Amniotic epithelial cell (primary cell): ENCODE results near the gene EHD1.
A peak's percentile ranks its signal among the peaks of the same experiment; 100 is the strongest.
"Not testable (repeated sequence)": the region's sequence is repeated elsewhere in the genome, so short reads cannot be mapped to it uniquely, and the experiment has no call there.

Experiments used
- DNase-seq: peaks from one replicate; pipeline ENCODE4 v3.0.0-alpha.2; 2010; ENCODE audit warnings: low read depth

The EHD1 gene

GRCh38 chr11:64826578-64827450, 51.6 kb downstream of the EHD1 start:
- DNase-seq = no peak

DNA sequence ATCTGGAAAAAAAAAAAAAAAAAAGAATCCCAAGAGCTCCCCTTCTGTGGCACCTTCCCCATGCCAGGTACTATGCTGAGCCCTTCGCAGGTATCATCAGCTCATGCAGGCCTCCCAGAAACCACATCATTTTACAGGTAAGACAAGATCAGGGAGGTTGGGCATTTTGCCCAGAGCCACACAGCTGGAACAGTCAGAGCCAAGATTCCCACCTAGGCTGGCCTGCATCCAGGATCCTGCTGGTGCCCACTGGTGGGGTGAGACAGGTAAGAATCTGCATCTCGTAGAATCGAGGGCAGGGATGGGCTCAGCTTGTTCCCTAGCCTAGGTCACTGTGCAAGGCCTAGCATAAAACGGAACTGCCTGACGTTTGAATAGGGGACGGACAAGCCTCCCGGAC, 52.4 kb downstream of the EHD1 start:
- DNase-seq = no peak

DNA sequence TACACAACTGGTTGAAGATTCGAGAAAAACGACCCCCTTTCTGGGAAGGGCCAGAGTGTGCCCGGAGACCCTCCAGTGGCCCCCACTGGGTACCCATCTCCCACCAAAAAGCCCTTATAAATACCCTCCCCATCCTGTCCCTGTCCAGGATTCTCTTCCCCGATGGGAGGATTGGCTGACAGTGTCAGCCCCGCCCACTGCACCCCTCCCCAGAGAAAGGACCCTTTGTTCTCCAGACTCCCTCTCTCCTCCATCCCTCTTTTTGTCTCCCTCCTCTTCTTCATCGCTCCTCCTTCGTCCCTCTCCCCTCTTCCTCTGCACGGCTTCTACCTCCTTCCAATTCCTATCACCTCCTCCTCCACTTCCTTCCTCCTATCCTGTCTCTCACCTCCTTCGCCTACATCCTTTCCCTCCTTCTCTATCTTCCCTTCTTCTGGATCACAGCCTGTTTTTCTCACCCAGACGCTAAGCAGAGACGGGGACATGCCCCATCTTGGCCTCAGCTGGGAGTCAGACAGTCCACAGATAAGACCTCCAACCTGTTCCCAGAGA, 54.8 kb downstream of the EHD1 start:
- DNase-seq = no peak

DNA sequence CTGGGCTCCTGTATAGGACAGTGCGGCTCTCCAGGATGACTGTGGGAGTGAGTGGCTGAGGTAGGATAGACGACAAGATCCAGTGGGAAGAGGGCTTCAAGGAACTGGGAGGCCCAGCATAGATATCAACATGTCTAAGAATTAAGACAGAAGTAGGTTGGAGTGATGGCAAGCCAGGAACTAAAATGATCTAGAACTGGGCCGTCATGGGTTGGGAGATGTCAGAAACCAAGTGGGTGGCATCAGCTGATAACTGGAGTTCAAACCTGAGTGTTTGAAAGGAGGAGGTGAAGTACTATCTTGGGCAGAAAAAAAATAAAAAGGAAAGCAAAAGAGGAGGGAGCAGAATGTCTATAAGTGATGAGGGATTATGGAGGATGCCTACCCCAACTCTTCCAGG, 60.9 kb downstream of the EHD1 start:
- DNase-seq = no peak

GRCh38 chr11:64815433-64815832, 63.0 kb downstream of the EHD1 start:
- not testable (repeated sequence) for DNase-seq

- no peak for DNase-seq
Observed at GRCh38 chr11:64814712-64815187, 63.7 kb downstream of the EHD1 start.

GRCh38 chr11:64813826-64814225, 64.6 kb downstream of the EHD1 start:
- DNase-seq = no peak

DNA sequence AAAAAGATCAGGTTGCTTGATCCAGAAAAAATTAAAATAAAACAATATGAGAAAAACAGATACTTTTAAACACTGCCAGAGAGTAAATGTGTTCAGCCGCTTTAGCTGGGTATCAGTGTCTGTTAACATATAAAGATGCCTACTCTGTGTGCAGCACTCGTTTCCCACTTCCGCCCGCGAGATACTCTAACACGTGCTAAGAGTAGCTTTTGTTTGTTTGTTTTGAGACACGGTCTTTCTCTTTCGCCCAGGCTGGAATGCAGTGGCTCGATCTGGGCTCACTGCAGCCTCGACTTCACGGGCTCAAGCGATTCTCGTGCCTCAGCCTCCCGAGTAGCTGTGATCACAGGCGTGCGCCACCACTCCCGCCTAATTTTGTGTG, 67.5 kb downstream of the EHD1 start:
- DNase-seq = no peak

- DNase-seq = peak; percentile 95
Observed at GRCh38 chr11:64810271-64810890, 68.0 kb downstream of the EHD1 start, which contains the start of gene MEN1. Gene MEN1 (minus strand): TSS chr11:64810551. CDS start chr11:64810109, 442 bp downstream.

DNA sequence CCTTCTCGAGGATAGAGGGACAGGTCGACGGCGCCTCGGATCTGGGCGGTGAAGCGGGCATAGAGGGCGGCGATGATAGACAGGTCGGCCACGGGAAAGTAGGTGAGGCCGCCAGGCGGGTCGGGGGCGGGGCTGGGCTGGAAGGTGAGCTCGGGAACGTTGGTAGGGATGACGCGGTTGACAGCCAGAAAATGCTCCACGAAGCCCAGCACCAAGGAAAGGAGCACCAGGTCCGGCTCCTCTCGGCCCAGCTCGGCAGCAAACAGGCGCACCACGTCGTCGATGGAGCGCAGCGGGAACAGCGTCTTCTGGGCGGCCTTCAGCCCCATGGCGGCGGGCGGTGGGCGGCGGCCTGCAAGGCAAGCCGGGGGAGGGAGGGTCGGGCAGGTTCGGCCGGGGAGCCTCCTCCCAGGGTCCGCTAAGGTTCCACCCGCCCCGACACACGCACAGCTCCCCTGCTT, 68.6 kb downstream of the EHD1 start:
- no peak for DNase-seq

GRCh38 chr11:64805481-64805880, 72.9 kb downstream of the EHD1 start:
- no peak for DNase-seq

- DNase-seq = no peak
Observed at GRCh38 chr11:64804346-64805210, 73.8 kb downstream of the EHD1 start.

DNA sequence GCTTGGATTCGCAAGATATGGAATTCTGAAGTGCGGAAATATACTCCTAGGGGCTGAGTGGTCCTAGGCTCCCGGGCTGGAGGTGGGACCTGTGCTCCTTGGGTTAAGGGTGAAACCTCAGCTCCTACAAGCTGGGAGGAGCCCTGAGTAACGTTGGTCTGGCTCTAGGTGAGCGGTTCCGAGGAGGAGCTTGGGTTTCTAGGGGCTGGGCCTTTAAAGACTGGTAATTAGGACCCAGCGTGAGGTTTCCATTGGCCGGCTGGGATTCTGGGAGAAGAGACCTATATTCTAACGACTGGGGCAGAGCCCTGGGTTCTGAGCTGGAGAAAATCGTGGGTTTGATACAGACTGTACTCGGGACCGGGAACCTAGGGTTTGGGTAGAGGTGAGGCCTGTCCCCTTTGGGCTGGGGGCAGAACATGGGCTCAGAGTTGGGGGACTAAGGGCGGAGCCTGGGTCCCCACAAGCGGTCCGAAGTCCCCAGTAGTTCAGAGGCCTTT, 74.5 kb downstream of the EHD1 start:
- no peak for DNase-seq

DNA sequence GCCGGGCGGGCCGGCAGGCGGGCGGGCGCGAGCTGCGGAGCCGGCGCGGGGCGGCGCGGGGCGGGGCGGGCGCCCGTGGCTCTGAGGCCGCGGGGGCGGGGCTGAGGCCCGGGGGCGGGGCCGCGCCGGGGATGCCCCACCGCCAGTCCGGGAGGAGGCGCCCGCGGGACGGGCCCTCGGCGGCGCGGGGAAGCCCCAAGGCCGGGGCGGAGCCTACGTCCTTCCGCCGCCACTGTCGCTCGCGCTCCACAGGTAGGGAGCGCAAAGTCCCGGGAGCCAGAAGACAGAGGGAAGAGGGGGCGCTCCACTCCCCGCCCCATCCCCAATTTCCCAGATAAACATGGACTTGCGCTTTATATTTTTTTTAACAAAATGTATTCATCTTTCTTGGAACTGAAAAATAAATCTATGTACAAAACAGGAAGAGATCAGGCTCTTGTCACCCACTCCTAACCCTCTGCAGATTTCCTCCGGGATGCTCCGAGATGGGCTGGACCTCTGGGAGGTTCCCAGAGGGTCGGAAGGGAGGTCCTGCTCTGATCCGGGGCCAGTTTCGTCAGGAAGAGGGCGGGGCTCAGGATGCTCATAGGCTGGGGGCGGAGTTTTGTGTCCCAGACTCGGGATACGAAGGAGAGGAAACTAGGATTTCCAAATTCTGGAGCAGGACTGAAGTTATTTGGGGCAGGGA, 75.1 kb downstream of the EHD1 start, which contains the start of gene MAP4K2:
TSS of gene MAP4K2 (minus strand) at position 57 of the 688 bp plus-strand sequence. CDS start 65 bp downstream, outside the sequence.
- DNase-seq = peak; percentile 64

GRCh38 chr11:64802370-64803157, 75.9 kb downstream of the EHD1 start:
- DNase-seq = no peak
